Measurements from ENCODE around the gene ARFGAP1. TPM values are rescaled to one million over a fixed set of nuclear protein-coding genes. Genes with fewer than 3 reads are reported as not detected.
A peak's percentile ranks its signal among the peaks of the same experiment; 100 is the strongest.

ARFGAP1 gene
- total and polyA plus RNA-seq, 2 experiments from 2014 or later = 41.5 to 95.5 TPM

DNA sequence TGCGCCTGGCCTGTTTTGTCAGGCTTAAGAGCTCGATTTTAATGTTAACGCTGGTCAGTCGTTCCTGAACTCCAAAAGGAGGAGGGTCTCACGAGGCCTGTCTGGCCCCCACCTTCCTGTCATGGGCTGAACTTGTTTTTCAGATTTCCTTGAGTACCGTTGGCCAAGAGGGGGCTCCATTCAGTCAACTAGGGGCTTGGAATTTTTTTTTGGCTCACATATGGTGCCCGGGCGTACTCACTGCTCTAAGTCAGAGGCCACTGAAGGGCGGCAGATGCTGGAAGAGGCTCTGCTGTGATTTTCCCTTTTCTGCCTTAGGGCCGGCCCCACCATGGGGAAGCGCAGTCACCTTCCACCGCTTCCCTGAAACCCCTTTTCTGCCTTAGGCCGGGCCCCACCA is 43.8 kb upstream of the ARFGAP1 start:
- ATAC-seq (peak; percentile 4; the same call in 1 of the 3 replicates), DNase-seq (ENCODE audit: low spot score) (peak; percentile 65)
- Histone ChIP-seq H4K20me1 (replicated peaks; ENCODE audit: insufficient read depth) (no peaks in the 10 kb centered on the region), H3K4me1 (ENCODE audit: insufficient read depth) (peaks cover 36% of the 10 kb centered on the region), H3K9me2 (ENCODE audit: insufficient read depth) (no peaks in the 10 kb centered on the region), H3K4me3 (peak overlapping the region; percentile 14; the same call in 1 of the 2 replicates), H2AFZ (peak overlapping the region; percentile 73), H3K27ac (ENCODE audit: low read depth) (no peak overlapping the region), H3K36me3 (ENCODE audit: insufficient read depth) (no peaks in the 10 kb centered on the region), H3K27me3 (ENCODE audit: insufficient read depth) (0 out of 2 replicates have a peak, but pooled peaks cover 3% of the 10 kb centered on the region), H3K79me2 (replicated peaks; ENCODE audit: insufficient read depth) (no peaks in the 10 kb centered on the region), H3F3A (replicated peaks; ENCODE audit: low read depth) (peaks cover 7% of the 10 kb centered on the region), H3K4me2 (peak overlapping the region; percentile 51; the same call in 1 of the 2 replicates)
- no peak overlapping the region for H3K27ac Mint-ChIP-seq
- H3K9me3 Mint-ChIP-seq = no peaks in the 10 kb centered on the region; the same call in 2 of the 3 replicates
- peaks cover 62% of the 10 kb centered on the region for H3K4me1 Mint-ChIP-seq
- H3K27me3 Mint-ChIP-seq (ENCODE audit: insufficient read depth, low read depth, poor library complexity) = peaks cover 38% of the 10 kb centered on the region
- no peak for TF ChIP-seq EZH2phosphoT487 (IDR thresholded peaks at IDR 0.05; ENCODE audit: unreplicated experiment)
- no peak for TF ChIP-seq ETS1 (IDR thresholded peaks at IDR 0.05)
- no peak for TF ChIP-seq ZNF331 (CRISPR knock-in tag; IDR thresholded peaks at IDR 0.05; ENCODE audit: low read depth)
- no peak for TF ChIP-seq POLR2AphosphoS5 (IDR thresholded peaks at IDR 0.05; ENCODE audit: low read depth)
- no peak for TF ChIP-seq CREB1 (CRISPR knock-in tag; IDR thresholded peaks at IDR 0.05; ENCODE audit: low read depth)
- TF ChIP-seq REST (IDR thresholded peaks at IDR 0.05; ENCODE audit: unreplicated experiment) = no peak
- peak; percentile 29 to 42; a peak in 3 of 4 replicates for TF ChIP-seq CTCF (conservative IDR thresholded peaks at IDR 0.05; ENCODE audit: low read depth in 2 of 2)
- H3K36me3 Mint-ChIP-seq (ENCODE audit: low read depth) = no peaks in the 10 kb centered on the region
- peak overlapping the region; percentile 51 for H3K4me3 Mint-ChIP-seq

DNA sequence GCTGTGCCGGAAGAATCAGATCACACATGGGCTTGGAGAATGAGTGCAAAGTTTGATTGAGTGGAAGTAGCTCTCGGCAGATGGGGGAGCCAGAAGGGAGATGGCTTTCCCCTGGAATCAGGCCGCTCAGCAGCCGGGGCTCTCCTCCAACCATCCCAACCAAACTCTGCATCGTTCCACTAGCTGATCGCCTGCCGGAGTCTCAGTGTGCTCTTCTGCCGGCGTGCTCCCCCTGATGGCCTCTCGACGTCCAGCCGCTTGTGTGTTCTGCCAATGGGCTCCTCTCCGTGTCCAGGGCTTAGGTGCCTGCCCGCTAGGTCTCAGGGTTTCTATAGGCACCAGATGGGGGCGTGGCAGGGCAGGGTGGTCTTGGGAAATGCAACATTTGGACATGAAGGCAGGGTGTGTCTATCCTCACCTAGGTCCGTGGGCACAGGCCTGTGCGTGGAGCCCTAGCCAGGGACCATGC is 41.8 kb upstream of the ARFGAP1 start:
- 0 out of 2 replicates have a peak, but pooled peaks cover 3% of the 10 kb centered on the region for H3K27me3 ChIP-seq (ENCODE audit: insufficient read depth)
- Mint-ChIP-seq H3K4me3 (no peak overlapping the region), H3K27ac (no peak overlapping the region), H3K9me3 (no peaks in the 10 kb centered on the region; the same call in 2 of the 3 replicates), H3K27me3 (ENCODE audit: insufficient read depth, low read depth, poor library complexity) (peaks cover 29% of the 10 kb centered on the region), H3K36me3 (ENCODE audit: low read depth) (no peaks in the 10 kb centered on the region), H3K4me1 (peaks cover 56% of the 10 kb centered on the region)
- peak overlapping the region; percentile 94 for H2AFZ ChIP-seq
- peak overlapping the region; percentile 62 for H3K4me2 ChIP-seq
- DNase-seq (ENCODE audit: low spot score) = peak; percentile 94
- ATAC-seq = peak; percentile 74
- H3K4me1 ChIP-seq (ENCODE audit: insufficient read depth) = peaks cover 36% of the 10 kb centered on the region
- no peak overlapping the region for H3K27ac ChIP-seq (ENCODE audit: low read depth)
- no peaks in the 10 kb centered on the region for H3K79me2 ChIP-seq (replicated peaks; ENCODE audit: insufficient read depth)
- no peak overlapping the region for H3K4me3 ChIP-seq
- no peaks in the 10 kb centered on the region for H3K9me2 ChIP-seq (ENCODE audit: insufficient read depth)
- peaks cover 7% of the 10 kb centered on the region; the same call in 1 of the 2 replicates for H3F3A ChIP-seq (replicated peaks; ENCODE audit: low read depth)
- no peaks in the 10 kb centered on the region for H3K36me3 ChIP-seq (ENCODE audit: insufficient read depth)
- H4K20me1 ChIP-seq (replicated peaks; ENCODE audit: insufficient read depth) = no peaks in the 10 kb centered on the region
- TF ChIP-seq CREB1 (CRISPR knock-in tag; IDR thresholded peaks at IDR 0.05; ENCODE audit: low read depth) = no peak
- TF ChIP-seq CTCF (conservative IDR thresholded peaks at IDR 0.05; ENCODE audit: low read depth in 2 of 2) = peak; percentile 58 to 75
- no peak for TF ChIP-seq JUNB (IDR thresholded peaks at IDR 0.05; ENCODE audit: unreplicated experiment)
- TF ChIP-seq POLR2AphosphoS5 (IDR thresholded peaks at IDR 0.05; ENCODE audit: low read depth) = no peak
- TF ChIP-seq NANOG (IDR thresholded peaks at IDR 0.05; ENCODE audit: borderline replicate concordance) = no peak
